Esophagus squamous epithelium (tissue), 5 donors: ENCODE data around the gene ADGRD1. TPM values are rescaled to one million over a fixed set of nuclear protein-coding genes. Genes with fewer than 3 reads are reported as not detected.

Source experiments
- DNase-seq: peaks from one replicate; lab custom pipeline; 2025; lab: John Stamatoyannopoulos, UW
- H3K27ac ChIP-seq, 4 donors: fragments of 200-600 bp; sonication (generic); one replicate each; pipeline ENCODE4 v1.5.1; 2016 to 2019; ENCODE audit warnings: mild to moderate bottlenecking in 1 of 4
- H3K27me3 ChIP-seq, 4 donors: fragments of 200-600 bp; sonication (generic); 1 replicate in 3 of 4; 2 replicates in 1 of 4; pipeline versions ENCODE4 v1.5.1 to v1.6.0; 2017 to 2021; ENCODE audit warnings: antibody characterized with exemption in 1 of 4
- H3K36me3 ChIP-seq, 3 donors: fragments of 200-600 bp; sonication (generic); one replicate each; pipeline ENCODE4 v1.5.1; 2016 to 2019
- H3K4me1 ChIP-seq, 3 donors: fragments of 200-600 bp; sonication (generic); one replicate each; pipeline ENCODE4 v1.5.1; 2017 to 2019
- H3K4me3 ChIP-seq, 4 donors: fragments of 200-600 bp; sonication (generic); 1 replicate in 3 of 4; 2 replicates in 1 of 4; pipeline ENCODE4 v1.5.1; 2016 to 2019; ENCODE audit warnings: mild to moderate bottlenecking in 2 of 4, moderate library complexity in 1 of 4
- H3K9me3 ChIP-seq, 3 donors: fragments of 200-600 bp; sonication (generic); one replicate each; pipeline ENCODE4 v1.5.1; 2016 to 2019
- CTCF ChIP-seq, 6 experiments: fragments of 450-650 bp in 4 of 6; fragments of 200-600 bp in 2 of 6; sonication (generic) in 2 of 6; IDR thresholded peaks; one replicate each; pipeline ENCODE4 v1.5.1; 2016 to 2019; ENCODE audit warnings: antibody characterized with exemption in 6 of 6, mild to moderate bottlenecking in 4 of 6, moderate library complexity in 4 of 6
- POLR2A ChIP-seq, 4 donors: fragments of 450-650 bp; IDR thresholded peaks; one replicate each; pipeline ENCODE4 v1.6.1; 2017; ENCODE audit warnings: antibody characterized with exemption in 4 of 4, mild to moderate bottlenecking in 4 of 4, moderate library complexity in 3 of 4
- WGBS, 2 donors: methylation state at CpG; one replicate each; pipeline ENCODE4 v1.1.5; 2018; 5-methylcytosine and 5-hydroxymethylcytosine counted together
- intact Hi-C: fragments of 100-400 bp; cut with DNase I; formaldehyde crosslinking; loops from one replicate; pipeline ENCODE4 v1.15.0; 2022
- total RNA-seq, 4 donors: library from RNA; depleted of rRNA; stranded (reverse); fragments of >200 nt; gene quantifications; one replicate each; pipeline ENCODE4 v1.1.0, GENCODE V29; 2016
- donor health status: DM: yes; HTN: yes; CAD: no.

ADGRD1 gene
- total RNA-seq, 4 donors from 2014 or later: 2.2 to 28.2 (median 8.8) TPM

- intact Hi-C loops: no loop called here
- Histone ChIP-seq H3K36me3 (no peaks in the 10 kb centered on the region), H3K27me3 (peaks cover 0 to 14% (median 0%) of the 10 kb centered on the region in 4 donors), H3K27ac (no peak overlapping the region), H3K4me1 (peaks cover 0 to 12% (median 0%) of the 10 kb centered on the region in 3 donors), H3K9me3 (no peaks in the 10 kb centered on the region), H3K4me3 (no peak overlapping the region)
- DNase-seq: no peak
- 63 to 65% methylated on average over 2 to 3 of the region's 3 CpGs for WGBS, 2 donors
- TF ChIP-seq POLR2A (IDR thresholded peaks at IDR 0.05) (no peak), CTCF (IDR thresholded peaks at IDR 0.05) (no peak)
Observed at GRCh38 chr12:131007740-131008117, 54.0 kb downstream of the ADGRD1 start.

- TF ChIP-seq POLR2A (IDR thresholded peaks at IDR 0.05) (no peak), CTCF (IDR thresholded peaks at IDR 0.05) (no peak)
Observed at GRCh38 chr12:131008131-131008912, 54.6 kb downstream of the ADGRD1 start.

GRCh38 chr12:131008913-131009270 is 55.2 kb downstream of the ADGRD1 start:
- intact Hi-C loops: no loop called here
- Histone ChIP-seq H3K4me3 (no peak overlapping the region), H3K4me1 (peaks cover 0 to 12% (median 0%) of the 10 kb centered on the region in 3 donors), H3K36me3 (no peaks in the 10 kb centered on the region), H3K9me3 (no peaks in the 10 kb centered on the region), H3K27ac (no peak overlapping the region), H3K27me3 (peaks cover 0 to 14% (median 0%) of the 10 kb centered on the region in 4 donors)
- TF ChIP-seq POLR2A (IDR thresholded peaks at IDR 0.05): no peak
- no peak for TF ChIP-seq CTCF (IDR thresholded peaks at IDR 0.05)
- WGBS, 2 donors: 96% methylated on average over 10 of the region's 17 CpGs; no CpG with 5 or more reads in 1 of the 2 donors
- DNase-seq: no peak

More at GRCh38 chr12:131008131-131008912, 54.6 kb downstream of the ADGRD1 start:
- no peaks in the 10 kb centered on the region for H3K9me3 ChIP-seq
- intact Hi-C loops: no loop called here
- no peak for DNase-seq
- no peak overlapping the region for H3K4me3 ChIP-seq
- peaks cover 0 to 12% (median 0%) of the 10 kb centered on the region in 3 donors for H3K4me1 ChIP-seq
- 61 to 76% methylated on average over 15 to 18 of the region's 26 CpGs for WGBS, 2 donors
- H3K27me3 ChIP-seq: peaks cover 0 to 14% (median 0%) of the 10 kb centered on the region in 4 donors
- H3K27ac ChIP-seq: no peak overlapping the region
- no peaks in the 10 kb centered on the region for H3K36me3 ChIP-seq

GRCh38 chr12:131009595-131010395 is 56.1 kb downstream of the ADGRD1 start:
- no peak overlapping the region for H3K27ac ChIP-seq
- peaks cover 0 to 12% (median 0%) of the 10 kb centered on the region in 3 donors for H3K4me1 ChIP-seq
- H3K36me3 ChIP-seq: no peaks in the 10 kb centered on the region
- TF ChIP-seq CTCF (IDR thresholded peaks at IDR 0.05) (no peak), POLR2A (IDR thresholded peaks at IDR 0.05) (no peak)
- WGBS, 2 donors: 81 to 83% methylated on average over 14 to 15 of the region's 21 CpGs
- H3K9me3 ChIP-seq: no peaks in the 10 kb centered on the region
- intact Hi-C loops: no loop called here
- peaks cover 0 to 14% (median 0%) of the 10 kb centered on the region in 4 donors for H3K27me3 ChIP-seq
- no peak for DNase-seq
- no peak overlapping the region for H3K4me3 ChIP-seq
